Activated T-helper 2 cell treated with anti-CD3 and anti-CD28 coated beads, Interferon-gamma antibody, Interleukin-2, Interleukin-4, amounts not matched to agents 10 μg/mL and 5 μg/mL and 100 μg/mL, durations not matched to agents 14 hours and 24 hours and 36 hours (primary cell): ENCODE measurements around the gene TTC21B. TPM values are rescaled to one million over a fixed set of nuclear protein-coding genes. Genes with fewer than 3 reads are reported as not detected.
"Not testable (repeated sequence)": the region's sequence is repeated elsewhere in the genome, so short reads cannot be mapped to it uniquely, and the experiment has no call there.

Experiments
- DNase-seq: peaks from one replicate; pipeline ENCODE4 v3.0.0; 2021; ENCODE audit warnings: low spot score
- H3K27ac Mint-ChIP-seq: one replicate; pipeline ENCODE4 v1.8.0; 2021; ENCODE audit warnings: mixed read lengths
- H3K27me3 Mint-ChIP-seq: one replicate; pipeline ENCODE4 v1.8.0; 2021; ENCODE audit warnings: low read depth, mixed read lengths
- H3K36me3 Mint-ChIP-seq: one replicate; pipeline ENCODE4 v1.8.0; 2021; ENCODE audit warnings: low read depth, mixed read lengths
- H3K4me1 Mint-ChIP-seq: one replicate; pipeline ENCODE4 v1.8.0; 2021; ENCODE audit warnings: low read depth, mixed read lengths
- H3K4me3 Mint-ChIP-seq: one replicate; pipeline ENCODE4 v1.8.0; 2021; ENCODE audit warnings: low read depth, mild to moderate bottlenecking, moderate library complexity, mixed read lengths
- H3K9me3 Mint-ChIP-seq: one replicate; pipeline ENCODE4 v1.8.0; 2021; ENCODE audit warnings: mixed read lengths
- intact Hi-C: fragments of 100-400 bp; cut with micrococcal nuclease; formaldehyde crosslinking; loops from one replicate; pipeline ENCODE4 v1.15.1; 2023
- total RNA-seq: library from RNA; stranded (reverse); gene quantifications from 2 replicates; pipeline ENCODE4 v1.2.3, GENCODE V29; 2022

Gene TTC21B
- total RNA-seq, 1 donor from 2014 or later, result 19.7 TPM

GRCh38 chr2:165872101-165872791 lies 81.3 kb downstream of the TTC21B start:
- intact Hi-C loops, result loop anchor here (10.0 kb wide), 1 partner anchor 177 kb away; no protein-coding TSS in a partner anchor
- Mint-ChIP-seq H3K9me3 (no peaks in the 10 kb centered on the region), H3K27me3 (no peaks in the 10 kb centered on the region), H3K36me3 (peaks cover 4% of the 10 kb centered on the region), H3K27ac (no peak overlapping the region), H3K4me1 (peaks cover 16% of the 10 kb centered on the region), H3K4me3 (no peak overlapping the region)
- no peak for DNase-seq

DNA sequence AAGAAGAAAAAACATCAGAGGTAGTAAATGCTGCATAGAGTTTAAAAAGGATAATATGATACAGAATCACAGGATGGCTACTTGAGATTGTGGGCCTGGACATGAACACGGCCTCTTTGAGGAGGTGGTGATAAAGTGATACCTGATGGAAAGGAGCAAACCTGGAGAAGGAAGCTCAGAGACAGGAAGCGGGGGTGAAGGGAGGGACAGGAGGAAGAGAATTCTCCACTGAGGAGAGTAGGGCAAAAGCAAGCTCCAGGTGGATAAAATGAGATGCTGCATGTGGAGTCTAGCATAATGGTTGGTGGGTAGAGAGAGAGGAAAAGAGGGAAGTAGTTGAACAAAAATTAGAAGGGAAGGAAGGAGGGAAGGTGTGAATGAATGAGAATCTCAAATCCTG lies 82.6 kb downstream of the TTC21B start:
- Mint-ChIP-seq H3K27ac (no peak overlapping the region), H3K9me3 (no peaks in the 10 kb centered on the region), H3K4me1 (peaks cover 7% of the 10 kb centered on the region), H3K27me3 (no peaks in the 10 kb centered on the region), H3K4me3 (no peak overlapping the region), H3K36me3 (no peaks in the 10 kb centered on the region)
- intact Hi-C loops, result loop anchor here (10.0 kb wide), 1 partner anchor 176 kb away; no protein-coding TSS in a partner anchor
- no peak for DNase-seq

GRCh38 chr2:165870346-165870745 lies 83.2 kb downstream of the TTC21B start:
- H3K27ac Mint-ChIP-seq, result no peak overlapping the region
- H3K4me3 Mint-ChIP-seq, result no peak overlapping the region
- H3K36me3 Mint-ChIP-seq, result no peaks in the 10 kb centered on the region
- intact Hi-C loops, result loop anchor here (10.0 kb wide), 1 partner anchor 176 kb away; no protein-coding TSS in a partner anchor
- peaks cover 4% of the 10 kb centered on the region for H3K4me1 Mint-ChIP-seq
- H3K27me3 Mint-ChIP-seq, result no peaks in the 10 kb centered on the region
- H3K9me3 Mint-ChIP-seq, result no peaks in the 10 kb centered on the region
- DNase-seq, result no peak

- DNase-seq, result no peak
- Mint-ChIP-seq H3K36me3 (no peaks in the 10 kb centered on the region), H3K4me3 (no peak overlapping the region), H3K4me1 (peaks cover 3% of the 10 kb centered on the region), H3K27ac (no peak overlapping the region), H3K27me3 (no peaks in the 10 kb centered on the region), H3K9me3 (no peaks in the 10 kb centered on the region)
- intact Hi-C loops, result no loop called here
Measured at GRCh38 chr2:165868211-165868610, 85.4 kb downstream of the TTC21B start.

- H3K27me3 Mint-ChIP-seq, result no peaks in the 10 kb centered on the region
- peaks cover 8% of the 10 kb centered on the region for H3K36me3 Mint-ChIP-seq
- peaks cover 11% of the 10 kb centered on the region for H3K9me3 Mint-ChIP-seq
- DNase-seq, result no peak
- H3K27ac Mint-ChIP-seq, result no peak overlapping the region
- no peak overlapping the region for H3K4me3 Mint-ChIP-seq
- intact Hi-C loops, result no loop called here
- H3K4me1 Mint-ChIP-seq, result peaks cover 3% of the 10 kb centered on the region
Measured at GRCh38 chr2:165864296-165864695, 89.3 kb downstream of the TTC21B start.

- no peak overlapping the region for H3K4me3 Mint-ChIP-seq
- H3K27ac Mint-ChIP-seq, result no peak overlapping the region
- DNase-seq, result no peak
- no peaks in the 10 kb centered on the region for H3K27me3 Mint-ChIP-seq
- intact Hi-C loops, result no loop called here
- peaks cover 9% of the 10 kb centered on the region for H3K36me3 Mint-ChIP-seq
- peaks cover 3% of the 10 kb centered on the region for H3K4me1 Mint-ChIP-seq
- H3K9me3 Mint-ChIP-seq, result peaks cover 14% of the 10 kb centered on the region
Measured at GRCh38 chr2:165863810-165864261, 89.7 kb downstream of the TTC21B start.

DNA sequence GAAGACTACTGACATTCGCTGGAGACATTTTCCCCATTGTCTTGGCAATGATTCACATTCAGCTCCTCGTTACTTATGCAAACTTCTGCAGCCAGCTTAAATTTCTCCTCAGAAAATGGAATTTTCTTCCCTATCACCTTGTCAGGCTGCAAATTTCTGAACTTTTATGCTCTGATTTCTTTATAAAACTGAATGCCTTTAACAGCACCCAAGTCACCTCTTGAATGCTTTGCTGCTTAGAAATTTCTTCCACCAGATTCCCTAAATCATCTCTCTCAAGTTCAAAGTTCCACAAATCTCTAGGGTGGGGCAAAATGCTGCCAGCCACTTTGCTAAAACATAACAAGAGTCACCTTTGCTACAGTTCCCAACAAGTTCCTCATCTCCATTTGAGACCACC lies 92.5 kb downstream of the TTC21B start:
- DNase-seq, intact Hi-C loops, H3K4me3 Mint-ChIP-seq, H3K36me3 Mint-ChIP-seq, H3K4me1 Mint-ChIP-seq, H3K27ac Mint-ChIP-seq, H3K27me3 Mint-ChIP-seq: not testable (repeated sequence)
- H3K9me3 Mint-ChIP-seq, result peaks cover 14% of the 10 kb centered on the region

GRCh38 chr2:165859723-165860122 lies 93.9 kb downstream of the TTC21B start:
- intact Hi-C loops, H3K36me3 Mint-ChIP-seq, H3K4me3 Mint-ChIP-seq, H3K27ac Mint-ChIP-seq, H3K4me1 Mint-ChIP-seq, H3K27me3 Mint-ChIP-seq, DNase-seq: not testable (repeated sequence)
- H3K9me3 Mint-ChIP-seq, result peaks cover 14% of the 10 kb centered on the region

DNA sequence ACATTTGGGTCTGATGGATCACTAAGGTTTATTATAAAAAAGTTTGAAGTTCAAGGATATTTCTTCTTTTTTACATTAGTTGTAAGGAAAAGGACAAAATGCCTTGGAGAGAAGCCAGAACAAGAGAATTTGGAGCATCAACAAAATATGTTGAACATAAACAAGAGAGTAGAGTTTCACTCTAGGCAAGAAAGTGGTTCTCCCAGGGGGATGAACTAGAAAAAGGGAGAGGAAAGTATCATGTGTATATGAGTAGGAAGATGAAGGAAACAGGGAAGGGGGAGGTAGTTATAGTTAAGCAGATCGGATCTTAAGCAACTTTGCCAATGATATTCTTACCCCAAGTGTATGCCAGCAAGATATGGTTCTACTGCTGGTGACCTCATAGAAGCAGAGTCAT lies 95.7 kb downstream of the TTC21B start:
- intact Hi-C loops, result no loop called here
- no peaks in the 10 kb centered on the region for H3K27me3 Mint-ChIP-seq
- DNase-seq, result no peak

GRCh38 chr2:165852394-165852793 lies 101.2 kb downstream of the TTC21B start:
- DNase-seq, result no peak
- Mint-ChIP-seq H3K4me3 (no peak overlapping the region), H3K27ac (no peak overlapping the region), H3K4me1 (no peaks in the 10 kb centered on the region), H3K36me3 (no peaks in the 10 kb centered on the region), H3K27me3 (no peaks in the 10 kb centered on the region), H3K9me3 (peaks cover 39% of the 10 kb centered on the region)
- intact Hi-C loops, result no loop called here

More for the DNA sequence above, 95.7 kb downstream of the TTC21B start:
- H3K4me3 Mint-ChIP-seq, result no peak overlapping the region
- peaks cover 29% of the 10 kb centered on the region for H3K9me3 Mint-ChIP-seq
- H3K36me3 Mint-ChIP-seq, result peaks cover 9% of the 10 kb centered on the region
- H3K4me1 Mint-ChIP-seq, result no peaks in the 10 kb centered on the region
- no peak overlapping the region for H3K27ac Mint-ChIP-seq

DNA sequence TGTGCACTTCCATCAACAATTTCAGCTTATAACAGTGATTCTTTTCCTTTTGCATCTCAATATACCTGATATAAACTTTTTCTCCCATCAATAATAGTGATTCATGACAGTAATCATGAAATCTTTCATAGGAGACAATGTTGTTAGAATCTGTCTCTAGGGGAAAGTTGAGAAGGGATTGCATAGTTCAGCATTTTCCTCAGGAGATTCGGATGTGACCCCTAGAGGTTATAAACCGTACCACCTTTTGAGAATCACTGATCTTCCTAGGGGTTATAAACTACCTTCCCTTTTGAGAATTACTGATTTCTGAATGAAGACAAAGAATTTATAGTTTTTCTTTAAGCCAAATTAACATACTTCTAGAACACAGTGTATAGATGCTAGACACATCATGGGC lies 106.6 kb downstream of the TTC21B start:
- no peak overlapping the region for H3K4me3 Mint-ChIP-seq
- no peaks in the 10 kb centered on the region for H3K4me1 Mint-ChIP-seq
- peaks cover 15% of the 10 kb centered on the region for H3K9me3 Mint-ChIP-seq
- H3K27ac Mint-ChIP-seq, result no peak overlapping the region
- DNase-seq, result no peak
- H3K36me3 Mint-ChIP-seq, result no peaks in the 10 kb centered on the region
- intact Hi-C loops, result no loop called here
- H3K27me3 Mint-ChIP-seq, result no peaks in the 10 kb centered on the region

DNA sequence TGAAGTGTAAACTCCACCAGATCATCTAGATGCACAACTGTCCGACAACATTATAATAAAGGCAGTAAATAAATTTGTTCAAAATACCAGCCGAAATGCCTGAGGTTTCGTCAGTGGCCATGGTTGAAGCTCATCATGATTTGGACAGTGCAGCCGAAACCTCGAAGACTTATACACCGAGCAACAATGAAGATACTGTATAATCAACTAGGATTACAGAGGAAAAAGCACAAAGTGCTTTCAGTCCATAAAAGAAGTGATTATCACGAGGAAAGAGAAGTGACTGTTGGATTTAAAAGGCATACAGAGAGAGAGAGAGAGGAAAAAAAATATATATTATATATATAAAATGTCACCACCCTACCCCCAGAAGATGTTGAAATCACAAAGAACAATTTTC lies 107.5 kb downstream of the TTC21B start:
- intact Hi-C loops, result no loop called here
- DNase-seq, result no peak
- H3K27ac Mint-ChIP-seq, result no peak overlapping the region
- no peak overlapping the region for H3K4me3 Mint-ChIP-seq
- H3K27me3 Mint-ChIP-seq, result no peaks in the 10 kb centered on the region
- H3K4me1 Mint-ChIP-seq, result no peaks in the 10 kb centered on the region
- H3K36me3 Mint-ChIP-seq, result no peaks in the 10 kb centered on the region
- peaks cover 6% of the 10 kb centered on the region for H3K9me3 Mint-ChIP-seq

GRCh38 chr2:165844216-165844615 lies 109.4 kb downstream of the TTC21B start:
- intact Hi-C loops, result no loop called here
- Mint-ChIP-seq H3K4me3 (no peak overlapping the region), H3K4me1 (no peaks in the 10 kb centered on the region), H3K9me3 (no peaks in the 10 kb centered on the region), H3K27ac (no peak overlapping the region), H3K36me3 (no peaks in the 10 kb centered on the region), H3K27me3 (peaks cover 2% of the 10 kb centered on the region)
- DNase-seq, result no peak
